Activated T-cell treated with anti-CD3 and anti-CD28 coated beads, Interleukin-2, amount 50 U/mL, for 1 hour (primary cell): Measurements from ENCODE around the gene SYCP1.
"Not testable (repeated sequence)": the region's sequence is repeated elsewhere in the genome, so short reads cannot be mapped to it uniquely, and the experiment has no call there.

Source experiments
- DNase-seq: peaks from one replicate; pipeline ENCODE4 v3.0.0-alpha.2; 2020

SYCP1 gene

GRCh38 chr1:114976891-114977290 is 122.2 kb downstream of the SYCP1 start:
- no peak for DNase-seq

- DNase-seq, result peak; percentile 64
These were observed 124.7 kb downstream of the SYCP1 start for GRCh38 chr1:114979278-114979891.

- no peak for DNase-seq
These were observed 127.6 kb downstream of the SYCP1 start for GRCh38 chr1:114982251-114982650.

GRCh38 chr1:114986286-114986685 is 131.6 kb downstream of the SYCP1 start:
- DNase-seq, result no peak

GRCh38 chr1:114988095-114988494 is 133.4 kb downstream of the SYCP1 start:
- DNase-seq, result no peak

- no peak for DNase-seq
These were observed 143.0 kb downstream of the SYCP1 start for GRCh38 chr1:114997510-114998289.

- no peak for DNase-seq
These were observed 151.5 kb downstream of the SYCP1 start for GRCh38 chr1:115006191-115006590.

GRCh38 chr1:115012006-115012405 is 157.3 kb downstream of the SYCP1 start:
- no peak for DNase-seq

- no peak for DNase-seq
These were observed 157.8 kb downstream of the SYCP1 start for GRCh38 chr1:115012434-115012833.

- DNase-seq, result no peak
These were observed 159.1 kb downstream of the SYCP1 start for GRCh38 chr1:115013792-115014191.

- DNase-seq, result not testable (repeated sequence)
These were observed 164.9 kb downstream of the SYCP1 start for GRCh38 chr1:115019549-115019948.

GRCh38 chr1:115021145-115021544 is 166.5 kb downstream of the SYCP1 start:
- no peak for DNase-seq

GRCh38 chr1:115023593-115023992 is 168.9 kb downstream of the SYCP1 start:
- DNase-seq, result no peak

- no peak for DNase-seq
These were observed 174.9 kb downstream of the SYCP1 start, which contains the start of gene TSHB for GRCh38 chr1:115029526-115029925. Gene TSHB (plus strand): TSS chr1:115029826. CDS start chr1:115033363, 3,537 bp downstream.

GRCh38 chr1:115031595-115031994 is 176.9 kb downstream of the SYCP1 start:
- no peak for DNase-seq

- DNase-seq, result no peak
These were observed 181.0 kb downstream of the SYCP1 start for GRCh38 chr1:115035652-115036051.

GRCh38 chr1:115036814-115037507 is 182.3 kb downstream of the SYCP1 start:
- DNase-seq, result no peak

GRCh38 chr1:115040501-115040900 is 185.8 kb downstream of the SYCP1 start:
- DNase-seq, result no peak

GRCh38 chr1:115041654-115042053 is 187.0 kb downstream of the SYCP1 start:
- DNase-seq, result no peak
